IPS DF 6.9 (cell line): Measurements from ENCODE around the gene CATSPERD.

ENCODE experiments used
- DNase-seq: peaks from one replicate; pipeline ENCODE4 v3.0.0-alpha.2; 2013; ENCODE audit warnings: low read depth, low spot score
- H3K27ac ChIP-seq: one replicate; pipeline ENCODE4 v1.5.1; 2013; ENCODE audit warnings: low read length, control low read depth
- H3K27me3 ChIP-seq: 2 replicates; pipeline ENCODE4 v1.6.1; 2013; ENCODE audit warnings: mild to moderate bottlenecking, low read length; ENCODE audit not compliant: control insufficient read depth, insufficient read depth
- H3K36me3 ChIP-seq: 2 replicates; pipeline ENCODE4 v1.6.1; 2013; ENCODE audit warnings: low read length; ENCODE audit not compliant: control insufficient read depth, insufficient read depth
- H3K4me1 ChIP-seq: 2 replicates; pipeline ENCODE4 v1.6.1; 2013; ENCODE audit warnings: low read length; ENCODE audit not compliant: control insufficient read depth, insufficient read depth
- H3K4me3 ChIP-seq: 2 replicates; pipeline ENCODE4 v1.5.1; 2013; ENCODE audit warnings: mild to moderate bottlenecking, low read length
- H3K9me3 ChIP-seq: 2 replicates; pipeline ENCODE4 v1.6.1; 2013; ENCODE audit warnings: low read length, inconsistent platforms; ENCODE audit not compliant: control insufficient read depth, insufficient read depth
- WGBS: extraction: QIAGEN DNeasy Blood & Tissue Kit; methylation state at CpG from one replicate; pipeline ENCODE4 v1.1.7; 2013; ENCODE audit warnings: mixed read lengths, missing lambda C conversion rate; ENCODE audit not compliant: insufficient read length, insufficient coverage; 5-methylcytosine and 5-hydroxymethylcytosine counted together

CATSPERD gene

DNA sequence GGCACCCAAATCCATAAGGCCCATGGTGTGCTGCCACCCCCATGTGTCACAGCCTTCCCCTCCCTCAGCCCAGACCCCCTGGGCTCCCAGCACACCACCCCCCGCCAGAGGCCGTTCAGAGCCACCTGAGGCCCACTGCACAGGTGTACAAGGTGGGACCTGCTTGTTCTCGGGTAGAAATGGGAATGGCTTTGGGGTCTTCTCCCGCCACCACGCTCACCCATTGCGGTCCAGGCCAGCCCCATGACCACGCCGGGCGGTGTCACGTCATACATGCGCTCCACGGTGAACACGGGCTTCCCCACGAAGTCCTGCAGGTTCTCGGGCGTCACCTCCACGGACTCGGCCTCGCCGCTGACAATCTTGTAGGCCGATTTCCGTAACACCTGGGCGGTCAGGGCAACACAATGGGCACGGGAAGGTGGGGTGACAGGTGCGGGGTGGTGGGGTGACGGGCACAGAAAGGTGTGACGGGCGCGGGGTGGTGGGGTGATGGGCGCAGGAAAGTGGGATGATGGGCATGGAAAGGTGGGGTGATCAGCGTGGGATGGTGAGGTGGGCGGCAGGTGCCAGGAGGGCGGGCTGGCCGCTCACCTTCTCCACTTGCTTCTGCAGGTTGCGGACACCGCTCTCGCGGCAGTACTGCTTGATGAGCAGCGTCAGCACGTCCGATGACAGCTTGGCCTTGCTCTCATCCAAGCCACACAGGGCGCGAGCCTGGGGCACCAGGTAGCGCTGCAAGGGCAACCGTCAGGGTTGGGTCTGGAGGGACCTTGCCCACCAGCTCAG, 26.1 kb upstream of the CATSPERD start:
- no peaks in the 10 kb centered on the region for H3K9me3 ChIP-seq
- no peak for DNase-seq
- H3K27ac ChIP-seq = no peak overlapping the region
- whole genome bisulfite sequencing = no CpG with 5 or more reads among the region's 45 CpGs
- H3K36me3 ChIP-seq = peaks cover 57% of the 10 kb centered on the region
- no peak overlapping the region for H3K4me3 ChIP-seq
- no peaks in the 10 kb centered on the region; the same call in 1 of the 2 replicates for H3K4me1 ChIP-seq
- no peaks in the 10 kb centered on the region for H3K27me3 ChIP-seq

DNA sequence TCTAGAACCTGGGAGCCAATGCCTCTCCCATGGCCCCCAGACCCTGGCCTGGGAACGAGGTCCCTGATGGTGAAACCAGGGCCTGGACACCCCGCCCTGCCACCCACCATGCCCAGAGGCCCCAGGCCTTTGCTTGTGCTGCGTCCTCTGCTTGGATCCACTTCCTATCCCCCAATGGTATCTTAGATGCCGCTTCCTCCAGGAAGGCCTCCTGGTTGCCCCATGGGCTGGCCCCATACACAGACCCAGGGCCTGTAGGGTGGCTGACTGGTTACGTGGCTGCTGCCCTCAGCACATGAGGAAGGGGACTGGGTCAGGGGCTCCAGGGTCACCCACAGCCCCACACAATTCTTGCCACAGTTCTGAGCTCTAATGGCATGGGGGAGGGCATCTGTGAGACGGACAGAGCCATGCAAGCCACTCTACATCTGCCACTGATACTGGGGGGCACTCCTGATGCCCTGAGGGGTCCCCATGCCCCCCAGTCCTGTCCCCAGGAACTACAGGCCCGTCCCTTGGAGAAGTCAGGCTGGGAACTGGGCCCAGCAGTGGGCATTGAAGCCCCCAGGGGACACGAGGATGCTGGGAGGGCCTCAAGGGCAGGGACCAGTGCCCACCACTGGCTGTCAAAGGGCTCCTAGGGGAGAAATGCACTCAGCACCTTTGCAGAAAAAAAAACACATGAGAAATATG, 25.3 kb upstream of the CATSPERD start:
- Histone ChIP-seq H3K4me1 (no peaks in the 10 kb centered on the region; the same call in 1 of the 2 replicates), H3K27me3 (no peaks in the 10 kb centered on the region), H3K4me3 (no peak overlapping the region), H3K27ac (no peak overlapping the region), H3K36me3 (peaks cover 57% of the 10 kb centered on the region), H3K9me3 (no peaks in the 10 kb centered on the region)
- WGBS = no CpG with 5 or more reads among the region's 8 CpGs
- no peak for DNase-seq

DNA sequence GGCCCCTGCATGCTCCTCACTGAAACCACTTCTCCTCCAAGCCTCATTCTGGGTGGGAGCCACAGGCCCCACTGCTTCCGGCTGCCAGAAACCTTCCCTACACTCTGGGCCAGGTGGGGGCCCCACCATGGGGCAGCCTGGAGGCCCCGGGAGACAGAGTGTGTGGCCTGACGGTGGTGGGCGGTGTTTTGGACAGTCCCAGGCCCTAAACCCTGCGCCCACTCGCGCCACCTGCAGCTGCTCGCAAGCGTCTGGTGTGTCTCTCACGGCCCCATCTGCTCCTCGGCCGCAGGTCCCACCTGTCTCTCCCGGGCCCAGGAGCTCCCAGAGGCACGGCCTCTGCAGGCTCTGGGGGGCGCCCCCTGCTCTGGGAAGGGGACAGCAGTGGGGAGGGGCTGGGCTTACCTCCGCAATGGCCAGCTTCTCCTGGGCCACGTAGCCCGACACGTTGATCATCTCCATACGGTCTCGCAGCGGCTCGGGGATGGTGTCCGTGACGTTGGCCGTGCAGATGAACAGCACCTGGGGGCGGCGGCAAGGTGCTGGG, 24.7 kb upstream of the CATSPERD start:
- H3K36me3 ChIP-seq = peaks cover 61% of the 10 kb centered on the region
- H3K4me1 ChIP-seq = no peaks in the 10 kb centered on the region; the same call in 1 of the 2 replicates
- H3K4me3 ChIP-seq = no peak overlapping the region
- no peaks in the 10 kb centered on the region for H3K9me3 ChIP-seq
- no peaks in the 10 kb centered on the region for H3K27me3 ChIP-seq
- H3K27ac ChIP-seq = no peak overlapping the region
- no CpG with 5 or more reads among the region's 28 CpGs for WGBS
- DNase-seq = no peak

DNA sequence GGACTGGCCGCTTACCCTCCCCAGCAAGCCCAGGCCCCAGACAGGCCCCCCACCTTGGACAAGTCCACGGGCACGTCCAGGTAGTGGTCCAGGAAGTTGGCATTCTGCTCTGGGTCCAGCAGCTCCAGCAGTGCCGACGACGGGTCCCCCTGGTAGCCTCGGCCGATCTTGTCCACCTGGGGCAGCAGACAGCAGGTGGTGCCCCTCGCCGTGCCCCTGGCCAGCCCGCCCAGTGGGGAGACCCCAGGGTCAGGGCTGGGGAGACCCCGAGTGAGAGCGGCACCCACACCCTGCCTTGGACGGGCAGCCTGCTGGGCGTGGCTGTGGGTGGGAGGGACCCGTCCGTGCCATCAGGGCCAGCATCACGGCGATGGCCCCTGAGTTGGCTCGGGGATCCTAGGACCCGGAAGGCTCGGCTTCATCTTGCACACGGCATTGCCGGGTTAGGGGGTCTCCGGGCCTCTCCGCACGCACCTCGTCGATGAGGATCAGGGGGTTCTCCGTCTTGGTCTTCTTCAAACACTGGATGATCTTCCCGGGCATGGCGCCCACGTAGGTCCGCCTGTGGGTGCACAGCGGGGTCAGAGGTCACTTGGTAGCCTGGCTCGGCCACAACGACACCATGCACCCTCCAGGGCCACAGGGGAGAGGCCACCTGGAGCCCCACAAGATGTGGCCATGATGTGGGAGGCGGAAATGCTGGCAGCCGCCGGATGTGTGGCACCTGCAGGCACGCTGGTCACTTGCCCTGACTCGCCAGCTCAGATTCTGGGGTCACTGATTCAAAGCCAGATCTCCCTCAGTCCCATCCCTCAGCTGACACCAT, 24.0 kb upstream of the CATSPERD start:
- no peak overlapping the region for H3K4me3 ChIP-seq
- no peak overlapping the region for H3K27ac ChIP-seq
- H3K4me1 ChIP-seq = no peaks in the 10 kb centered on the region; the same call in 1 of the 2 replicates
- no peaks in the 10 kb centered on the region for H3K27me3 ChIP-seq
- DNase-seq = no peak
- WGBS = no CpG with 5 or more reads among the region's 42 CpGs
- peaks cover 65% of the 10 kb centered on the region for H3K36me3 ChIP-seq
- no peaks in the 10 kb centered on the region for H3K9me3 ChIP-seq

DNA sequence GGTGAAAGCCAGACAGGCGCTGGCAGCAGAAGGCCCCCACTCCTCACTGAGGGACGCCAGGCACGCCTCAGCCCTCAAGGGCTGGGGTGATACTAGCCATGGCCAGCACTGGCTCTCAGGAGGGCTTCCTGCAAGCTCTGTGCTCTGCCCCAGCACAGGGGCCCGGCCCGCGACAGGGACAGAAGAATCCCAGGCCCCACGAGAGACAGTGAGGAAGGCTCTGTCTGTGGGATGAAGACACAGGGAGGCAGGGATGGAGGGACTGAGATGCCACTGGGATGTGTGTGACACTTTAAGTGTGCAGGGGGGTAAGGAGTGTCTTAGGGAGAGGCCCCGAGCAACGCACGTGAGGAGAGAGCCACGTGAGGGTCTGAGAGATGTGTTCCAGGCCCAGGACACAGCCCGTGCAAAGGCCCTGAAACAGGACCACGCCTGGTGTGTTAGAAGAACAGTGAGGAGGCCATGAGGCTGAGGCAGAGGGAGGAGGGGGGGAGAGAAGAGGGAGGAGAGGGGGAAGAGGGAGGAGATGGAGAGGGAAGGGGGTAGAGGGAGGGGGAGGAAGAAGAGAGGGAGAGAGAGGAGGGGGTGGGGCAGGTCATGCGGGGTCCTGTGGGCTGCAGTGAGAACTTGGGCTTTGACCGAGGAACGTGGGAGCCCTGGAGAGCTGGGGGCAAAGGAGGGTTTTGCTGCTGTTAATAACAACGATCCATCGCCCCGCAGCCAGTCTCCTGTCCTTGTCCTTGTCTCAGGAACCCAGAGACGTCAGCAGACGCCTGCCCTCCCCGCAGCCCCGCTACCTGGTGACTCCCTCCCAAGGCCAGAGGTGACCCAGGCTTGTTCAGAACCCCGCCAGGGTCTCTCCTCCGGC, 23.2 kb upstream of the CATSPERD start:
- H3K4me1 ChIP-seq = no peaks in the 10 kb centered on the region; the same call in 1 of the 2 replicates

DNA sequence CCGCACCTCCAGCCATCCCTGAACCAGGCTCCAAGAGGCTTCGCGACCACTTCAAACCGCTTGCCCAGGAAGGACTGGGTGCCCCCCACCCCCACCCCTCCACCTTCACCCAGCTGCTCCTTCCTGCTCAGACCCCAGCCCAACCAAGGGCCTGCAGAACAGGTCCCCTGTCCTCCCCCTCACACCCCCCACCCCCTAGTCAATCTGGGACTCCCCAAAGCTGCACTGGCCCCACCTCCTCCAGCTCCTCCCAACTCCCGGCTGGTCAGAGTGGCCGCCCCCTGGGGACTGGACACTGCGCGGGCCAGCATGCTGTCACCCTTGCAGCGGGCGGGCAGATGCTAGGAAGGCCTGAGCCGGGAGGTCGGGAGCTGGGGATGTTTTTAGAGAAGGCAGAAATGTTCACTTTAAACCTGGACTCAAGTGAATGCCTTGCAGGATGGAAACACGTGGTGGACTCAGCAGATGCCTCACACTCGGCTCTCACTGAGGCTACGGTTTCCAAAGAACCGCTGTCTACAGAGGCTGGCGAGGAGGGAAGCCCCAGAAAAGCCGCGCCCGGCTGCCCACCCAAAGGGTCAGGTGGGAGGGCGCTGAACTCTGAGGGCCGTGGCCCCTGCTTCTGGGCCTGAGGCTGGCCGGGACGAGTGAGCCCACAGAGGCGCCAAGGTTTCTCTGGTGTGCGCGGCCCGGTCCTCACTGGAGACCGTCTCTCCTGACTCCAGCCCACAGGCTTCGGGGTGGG, 22.4 kb upstream of the CATSPERD start:
- WGBS = no CpG with 5 or more reads among the region's 30 CpGs
- H3K9me3 ChIP-seq = no peaks in the 10 kb centered on the region
- H3K27me3 ChIP-seq = no peaks in the 10 kb centered on the region
- H3K36me3 ChIP-seq = peaks cover 51% of the 10 kb centered on the region
- DNase-seq = no peak
- H3K4me1 ChIP-seq = no peaks in the 10 kb centered on the region; the same call in 1 of the 2 replicates
- no peak overlapping the region for H3K27ac ChIP-seq
- H3K4me3 ChIP-seq = no peak overlapping the region

More for the DNA sequence above, 23.2 kb upstream of the CATSPERD start:
- no peak for DNase-seq
- no CpG with 5 or more reads among the region's 25 CpGs for WGBS
- Histone ChIP-seq H3K9me3 (no peaks in the 10 kb centered on the region), H3K4me3 (no peak overlapping the region), H3K27me3 (no peaks in the 10 kb centered on the region), H3K27ac (no peak overlapping the region), H3K36me3 (peaks cover 59% of the 10 kb centered on the region)

DNA sequence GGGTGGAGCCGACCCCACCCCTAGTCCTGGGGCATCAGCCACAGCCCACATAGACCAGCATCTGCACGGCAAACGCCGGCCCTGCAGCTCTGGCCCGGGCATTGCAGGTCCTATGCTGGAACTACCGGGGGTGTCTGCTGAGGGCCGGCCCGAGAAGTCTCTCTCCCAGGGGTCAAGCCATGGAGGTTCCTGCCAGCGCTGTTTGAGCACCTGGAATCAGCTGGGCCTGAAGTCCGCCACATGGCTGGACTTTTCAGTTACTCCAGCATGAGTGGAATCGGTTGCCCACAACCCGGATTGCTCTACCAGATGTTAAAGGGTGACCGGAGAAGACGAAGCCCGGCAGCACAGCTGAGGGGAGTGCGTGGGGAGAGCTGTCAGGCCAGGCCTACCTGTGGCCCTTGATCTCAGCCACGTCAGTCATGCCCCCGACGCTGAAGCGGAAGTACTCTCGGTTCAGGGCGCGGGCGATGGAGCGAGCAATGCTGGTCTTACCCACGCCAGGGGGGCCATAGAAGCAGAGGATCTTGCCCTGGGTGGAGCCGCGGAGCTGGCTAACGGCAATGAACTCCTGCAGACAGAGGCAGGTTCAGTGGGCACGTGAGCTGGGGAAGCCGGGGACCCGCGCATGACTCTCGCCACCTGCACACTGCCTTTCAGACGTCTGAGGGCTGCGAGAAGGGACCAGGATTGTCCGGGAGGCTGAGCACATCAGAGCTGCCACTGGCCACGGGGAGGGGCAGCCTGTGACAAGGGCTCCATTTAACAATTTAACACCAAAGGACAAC, 21.6 kb upstream of the CATSPERD start:
- Histone ChIP-seq H3K4me3 (no peak overlapping the region), H3K36me3 (peaks cover 51% of the 10 kb centered on the region), H3K4me1 (no peaks in the 10 kb centered on the region; the same call in 1 of the 2 replicates), H3K27me3 (no peaks in the 10 kb centered on the region), H3K9me3 (no peaks in the 10 kb centered on the region), H3K27ac (no peak overlapping the region)
- DNase-seq = no peak
- no CpG with 5 or more reads among the region's 38 CpGs for WGBS

DNA sequence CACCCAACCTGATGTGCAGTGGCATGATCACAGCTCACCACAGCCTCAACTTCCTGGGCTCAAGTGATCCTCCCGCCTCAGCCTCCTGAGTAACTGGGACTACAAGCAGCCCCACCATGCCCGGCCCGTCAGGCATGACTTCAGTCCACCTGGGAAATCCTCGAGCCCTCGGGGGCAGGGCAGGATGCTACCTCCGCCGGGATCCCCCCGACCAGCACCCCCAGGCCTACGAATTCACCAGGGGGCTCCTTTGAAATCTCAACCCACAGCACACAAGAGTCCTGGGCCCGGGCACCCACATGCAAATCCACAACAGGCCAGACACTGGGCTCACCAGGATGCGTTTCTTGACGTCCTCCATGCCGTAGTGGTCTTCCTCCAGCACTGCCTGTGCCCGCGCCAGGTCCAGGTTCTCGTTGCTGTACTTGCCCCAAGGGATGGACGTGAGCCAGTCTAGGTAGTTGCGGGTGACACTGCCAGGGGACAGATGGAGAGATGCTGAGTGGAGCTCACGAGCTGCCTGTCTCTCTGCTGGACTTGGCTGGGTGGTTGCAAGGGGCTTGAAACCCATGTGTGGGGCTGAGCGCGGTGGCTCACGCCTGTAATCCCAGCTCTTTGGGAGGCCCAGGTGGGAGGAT, 19.9 kb upstream of the CATSPERD start:
- Histone ChIP-seq H3K36me3 (peaks cover 55% of the 10 kb centered on the region), H3K27ac (no peak overlapping the region), H3K4me1 (no peaks in the 10 kb centered on the region; the same call in 1 of the 2 replicates), H3K4me3 (no peak overlapping the region), H3K27me3 (no peaks in the 10 kb centered on the region), H3K9me3 (no peaks in the 10 kb centered on the region)
- no peak for DNase-seq
- WGBS = no CpG with 5 or more reads among the region's 22 CpGs
